ENCODE data around the gene RNF11.

DNA sequence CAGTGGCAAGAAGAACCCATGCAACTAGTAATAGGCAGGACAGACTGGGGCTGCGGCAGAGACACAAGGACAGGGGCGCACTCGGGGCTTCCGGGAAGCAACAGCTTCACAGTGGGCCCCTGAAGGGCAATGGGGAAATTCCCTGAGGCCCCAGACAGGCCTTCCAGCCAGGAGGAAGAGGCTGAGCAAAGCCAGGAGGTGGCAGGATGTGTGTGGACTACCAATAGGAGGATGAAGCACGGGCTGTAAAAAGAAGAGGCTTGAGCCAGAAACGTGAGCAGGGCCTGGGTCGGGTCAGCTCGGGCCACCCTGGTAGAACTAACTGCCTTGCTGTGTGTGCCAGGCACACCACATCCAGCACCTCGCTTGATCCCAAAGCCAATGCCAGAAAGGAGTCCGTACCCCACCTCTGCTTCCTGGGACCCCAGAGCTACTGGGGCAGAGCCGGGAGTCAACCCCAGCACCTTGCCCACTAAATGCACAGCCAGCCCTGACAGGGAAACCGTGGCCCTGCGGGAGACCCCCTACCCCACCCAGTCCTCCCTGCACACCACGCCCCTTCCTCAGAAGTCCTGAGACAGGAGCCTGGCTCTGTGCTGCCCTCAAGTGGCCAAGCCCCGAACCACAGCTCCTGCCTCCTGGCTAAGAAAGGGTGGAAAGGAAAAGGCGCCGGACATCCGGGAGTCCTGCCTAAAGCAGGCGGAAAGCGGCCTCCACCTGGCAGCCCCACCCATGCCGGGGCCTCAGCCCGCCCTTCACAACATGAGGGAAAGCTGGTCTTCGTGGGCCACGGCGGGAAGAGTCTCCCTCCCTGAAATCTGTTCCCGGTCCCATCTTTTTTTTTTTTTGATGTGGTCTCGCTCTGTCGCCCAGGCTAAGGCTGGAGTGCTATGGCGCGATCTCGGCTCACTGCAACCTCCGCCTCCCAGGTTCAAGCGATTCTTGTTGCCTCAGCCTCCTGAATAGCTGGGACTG, 60.6 kb downstream of the RNF11 start:
- TF ChIP-seq POLR2A (IDR thresholded peaks at IDR 0.05; ENCODE audit: low read depth, low read length) (no peak), POLR2AphosphoS5 (IDR thresholded peaks at IDR 0.05; ENCODE audit: low read depth, low read length) (no peak), TAF1 (IDR thresholded peaks at IDR 0.05; ENCODE audit: borderline replicate concordance, low read depth, low read length) (no peak)
